Ovary (tissue), 10 donors: Measurements from ENCODE around the gene BICDL1. TPM values are rescaled to one million over a fixed set of nuclear protein-coding genes. Genes with fewer than 3 reads are reported as not detected.

ENCODE experiments used
- DNase-seq, 5 donors: peaks; one replicate each; pipeline ENCODE4 v3.0.0-alpha.2; 2019 to 2020
- H3K27ac ChIP-seq, 2 donors: fragments of 200-600 bp; one replicate each; pipeline versions ENCODE4 v1.5.1 to v1.8.0; 2019 to 2022
- H3K27me3 ChIP-seq: fragments of 200-600 bp; one replicate; pipeline ENCODE4 v1.8.0; 2022
- H3K36me3 ChIP-seq: fragments of 200-600 bp; sonication (generic); one replicate; pipeline ENCODE4 v1.5.1; 2019
- H3K4me1 ChIP-seq: one replicate; pipeline ENCODE4 v1.8.1; 2013; ENCODE audit warnings: mild to moderate bottlenecking, moderate library complexity; ENCODE audit not compliant: insufficient read depth
- H3K4me3 ChIP-seq: fragments of 200-600 bp; sonication (generic); one replicate; pipeline ENCODE4 v1.5.1; 2017
- H3K9me3 ChIP-seq, 2 donors: fragments of 200-600 bp in 1 of 2; sonication (generic) in 1 of 2; one replicate each; pipeline versions ENCODE4 v1.5.1 to v1.8.1; 2013 to 2019; ENCODE audit warnings: mild to moderate bottlenecking in 1 of 2, moderate library complexity in 1 of 2
- CTCF ChIP-seq, 3 donors: fragments of 450-650 bp in 2 of 3; fragments of 200-600 bp in 1 of 3; IDR thresholded peaks; one replicate each; pipeline versions ENCODE4 v1.5.1 to v1.8.0; 2016 to 2022; ENCODE audit warnings: antibody characterized with exemption in 3 of 3, mild to moderate bottlenecking in 1 of 3
- EP300 ChIP-seq: sonication (generic); formaldehyde crosslinking; IDR thresholded peaks from one replicate; pipeline ENCODE4 v1.6.1; 2017; ENCODE audit warnings: antibody characterized with exemption
- POLR2A ChIP-seq: fragments of 450-650 bp; IDR thresholded peaks from one replicate; pipeline ENCODE4 v1.6.1; 2017; ENCODE audit warnings: antibody characterized with exemption, mild to moderate bottlenecking, moderate library complexity
- WGBS, 3 donors: extraction: QIAGEN DNeasy Blood & Tissue Kit in 1 of 3; methylation state at CpG; one replicate each; pipeline versions ENCODE4 v1.1.5 to v1.1.7; 2013 to 2017; 5-methylcytosine and 5-hydroxymethylcytosine counted together
- intact Hi-C, 4 donors: fragments of 100-400 bp; cut with DNase I; formaldehyde crosslinking; loops; one replicate each; pipeline versions ENCODE4 v1.11.0 to v1.15.1; 2022 to 2023
- long read RNA-seq, 3 donors: library from polyadenylated mRNA in 2 of 3; unstranded in 2 of 3; transcript quantifications; one replicate each; pipeline ENCODE4 v2.0.0 and lab custom pipeline, GENCODE V29; 2021 to 2026
- polyA plus RNA-seq, 2 donors: library from polyadenylated mRNA; stranded (reverse); fragments of 200-250 nt in 1 of 2; fragments of 350-450 nt in 1 of 2; fragmentation: Illumina TruSeq in 1 of 2; extraction: RNeasy Lipid Tissue Mini Kit (QIAGEN cat#74804) in 1 of 2; gene quantifications; one replicate each; pipeline ENCODE4 v1.2.3, GENCODE V29; 2013 to 2014
- total RNA-seq, 7 donors: library from RNA; depleted of rRNA in 2 of 7; stranded (reverse); fragments of >200 nt in 2 of 7; fragmentation: NEBNext Ultra II Directional in 3 of 7; extraction: Animal tissue kit (Norgen Biotek cat#: 25700) in 3 of 7; gene quantifications; one replicate each; pipeline versions ENCODE4 v1.1.0 to v1.2.4, GENCODE V29; 2016 to 2023
- donor health status: DM: no; HTN: no; CAD: no; lungs with moderate emphysema.
- donor health status: DM: no; HTN: no; CAD: no.
- donor health status: Bipolar disorder and iron deficiency.
- donor health status: DM: yes; HTN: yes; CAD: no.
- donor health status: DM: no; HTN: no; CAD: no.
- donor health status: DM: yes; HTN: yes; CAD: no.

The BICDL1 gene
- total RNA-seq (100 to 1,000 TPM in 1 of 7 donors, 10 to 100 TPM in 1, 1 to 10 TPM in 4, under 1 TPM in 1; 0.40 to 147 (median 2.3) TPM), polyA plus RNA-seq (1 to 10 TPM; 1.2 to 1.3 TPM)
- long read RNA-seq, donor 1, partial matches to known transcripts, result 4 of 4 reads
- long read RNA-seq, donor 1, other reads (novel, unspliced or antisense), result 0 of 4 reads
- long read RNA-seq, donor 2, partial matches to known transcripts, result 0 of 4 reads
- long read RNA-seq, donor 2, other reads (novel, unspliced or antisense), result 0 of 4 reads
- long read RNA-seq, donor 3, partial matches to known transcripts, result 0 of 5 reads
- long read RNA-seq, donor 3, other reads (novel, unspliced or antisense), result 2 of 5 reads

- H3K4me1 ChIP-seq, result peaks cover 11% of the 10 kb centered on the region
- no peaks in the 10 kb centered on the region for H3K9me3 ChIP-seq
- no peak within 1 kb of the TSS for H3K27ac ChIP-seq
- H3K36me3 ChIP-seq, result no peaks in the 10 kb centered on the region
- H3K27me3 ChIP-seq, result no peaks in the 10 kb centered on the region
- peak within 1 kb of the TSS; percentile 39 for H3K4me3 ChIP-seq
- TF ChIP-seq EP300 (no peak), CTCF (IDR thresholded peaks at IDR 0.05) (no peak), POLR2A (no peak)
- WGBS, 3 donors, result 1% methylated on average over 34 to 94 of the region's 94 CpGs
- peak; percentile 19 to 61 (median 36) for DNase-seq
- intact Hi-C loops, result no loop called here
Measured at GRCh38 chr12:119988472-119989360, at the start of gene BICDL1. BICDL1 (plus strand) TSS chr12:119989236; CDS start chr12:119989869, 633 bp downstream.

- no peaks in the 10 kb centered on the region for H3K4me1 ChIP-seq
- no peaks in the 10 kb centered on the region for H3K9me3 ChIP-seq
- no peaks in the 10 kb centered on the region for H3K36me3 ChIP-seq
- intact Hi-C loops, result no loop called here
- no peak overlapping the region for H3K27ac ChIP-seq
- WGBS, 3 donors, result 63 to 69% (median 66%) methylated on average over 5 of the region's 5 CpGs
- no peak for DNase-seq
- H3K27me3 ChIP-seq, result no peaks in the 10 kb centered on the region
- no peak overlapping the region for H3K4me3 ChIP-seq
- TF ChIP-seq EP300, result no peak
- TF ChIP-seq CTCF (IDR thresholded peaks at IDR 0.05), result no peak
- TF ChIP-seq POLR2A, result no peak
Measured at GRCh38 chr12:119940897-119941296, 48.1 kb upstream of the BICDL1 start.

- DNase-seq, result no peak
- TF ChIP-seq CTCF (IDR thresholded peaks at IDR 0.05), result no peak
- no peak for TF ChIP-seq EP300
- no peak for TF ChIP-seq POLR2A
- no peak overlapping the region for H3K4me3 ChIP-seq
- intact Hi-C loops, result no loop called here
- no peaks in the 10 kb centered on the region for H3K27me3 ChIP-seq
- H3K4me1 ChIP-seq, result no peaks in the 10 kb centered on the region
- no peak overlapping the region for H3K27ac ChIP-seq
- no peaks in the 10 kb centered on the region for H3K9me3 ChIP-seq
- H3K36me3 ChIP-seq, result no peaks in the 10 kb centered on the region
- WGBS, 3 donors, result 45 to 63% (median 46%) methylated on average over 7 of the region's 7 CpGs
Measured at GRCh38 chr12:119942386-119942785, 46.6 kb upstream of the BICDL1 start.

GRCh38 chr12:119946213-119946612, 42.8 kb upstream of the BICDL1 start:
- no peaks in the 10 kb centered on the region for H3K27me3 ChIP-seq
- intact Hi-C loops, result no loop called here
- no peak for DNase-seq
- H3K4me3 ChIP-seq, result no peak overlapping the region
- H3K36me3 ChIP-seq, result no peaks in the 10 kb centered on the region
- no peak for TF ChIP-seq POLR2A
- TF ChIP-seq CTCF (IDR thresholded peaks at IDR 0.05), result no peak
- no peak for TF ChIP-seq EP300
- 82 to 88% (median 85%) methylated on average over 6 of the region's 6 CpGs for WGBS, 3 donors
- no peak overlapping the region for H3K27ac ChIP-seq
- H3K4me1 ChIP-seq, result no peaks in the 10 kb centered on the region
- no peaks in the 10 kb centered on the region for H3K9me3 ChIP-seq
